ENCODE results near the gene NFRKB. TPM values are rescaled to one million over a fixed set of nuclear protein-coding genes. Genes with fewer than 3 reads are reported as not detected.

NFRKB gene
- total and polyA plus RNA-seq, 9 donors = 17.1 to 26.0 (median 21.0) TPM

- Histone ChIP-seq H3K9me3 (replicated peaks; ENCODE audit: control insufficient read depth, low read depth, low read length) (no peaks in the 10 kb centered on the region), H3K27me3 (ENCODE audit: control insufficient read depth, insufficient read depth, low read length) (no peaks in the 10 kb centered on the region), H3K4me3 (ENCODE audit: low read length) (no peak overlapping the region), H3K36me3 (ENCODE audit: control insufficient read depth, insufficient read depth, low read length) (peaks cover 17% of the 10 kb centered on the region), H3K4me1 (ENCODE audit: control insufficient read depth, insufficient read depth, low read length) (peaks cover 2% of the 10 kb centered on the region), H3K27ac (ENCODE audit: low read length) (no peak overlapping the region)
- DNase-seq = peak; percentile 78
- WGBS (ENCODE audit: insufficient coverage) = 41% methylated on average over 4 of the region's 7 CpGs
Measured at GRCh38 chr11:129932381-129933067, 37.1 kb upstream of the NFRKB start.

DNA sequence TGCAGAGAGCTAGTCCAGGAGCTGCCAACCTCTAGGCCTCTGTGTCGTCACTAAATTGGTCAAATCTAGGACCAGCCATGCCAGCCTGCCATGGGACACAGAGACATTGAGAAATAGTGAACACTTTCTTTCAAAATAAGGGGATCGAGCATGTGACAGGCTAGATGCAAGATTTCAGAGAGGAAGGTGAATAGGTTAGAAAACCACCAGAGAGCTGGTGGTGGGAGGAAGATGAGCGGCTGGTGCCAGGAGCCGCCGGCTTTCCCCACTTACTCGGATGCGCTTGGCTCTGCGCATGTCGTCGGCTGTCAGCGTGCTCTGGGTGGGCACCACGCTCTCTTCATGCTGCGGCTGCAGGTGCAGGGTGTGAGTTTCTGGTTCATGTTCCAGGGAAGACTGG, 35.4 kb upstream of the NFRKB start:
- Histone ChIP-seq H3K9me3 (replicated peaks; ENCODE audit: control insufficient read depth, low read depth, low read length) (no peaks in the 10 kb centered on the region), H3K27ac (ENCODE audit: low read length) (no peak overlapping the region), H3K27me3 (ENCODE audit: control insufficient read depth, insufficient read depth, low read length) (no peaks in the 10 kb centered on the region), H3K36me3 (ENCODE audit: control insufficient read depth, insufficient read depth, low read length) (peaks cover 17% of the 10 kb centered on the region), H3K4me3 (ENCODE audit: low read length) (no peak overlapping the region), H3K4me1 (ENCODE audit: control insufficient read depth, insufficient read depth, low read length) (peaks cover 2% of the 10 kb centered on the region)
- 86% methylated on average over 11 of the region's 13 CpGs for WGBS (ENCODE audit: insufficient coverage)
- no peak for DNase-seq

DNA sequence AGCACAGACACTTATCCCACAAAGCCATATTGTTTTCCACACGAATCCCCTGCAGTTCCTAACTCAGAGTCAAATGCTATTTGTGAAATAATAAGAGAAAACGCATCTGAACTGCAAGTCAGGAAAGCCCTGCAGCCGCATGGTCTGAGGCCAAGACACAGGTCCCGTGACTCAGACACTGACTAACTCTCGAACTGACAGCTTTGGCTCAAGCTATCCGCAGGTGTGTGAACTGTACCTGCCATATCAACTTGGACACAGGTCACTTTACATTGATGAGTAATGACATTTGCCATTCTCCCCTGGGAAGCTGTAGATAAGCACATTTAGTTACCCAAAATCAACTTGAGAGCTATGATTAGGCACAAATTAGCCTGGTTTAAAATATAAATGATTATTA, 34.9 kb upstream of the NFRKB start:
- Histone ChIP-seq H3K4me3 (ENCODE audit: low read length) (no peak overlapping the region), H3K36me3 (ENCODE audit: control insufficient read depth, insufficient read depth, low read length) (peaks cover 17% of the 10 kb centered on the region), H3K27ac (ENCODE audit: low read length) (no peak overlapping the region), H3K4me1 (ENCODE audit: control insufficient read depth, insufficient read depth, low read length) (peaks cover 2% of the 10 kb centered on the region), H3K9me3 (replicated peaks; ENCODE audit: control insufficient read depth, low read depth, low read length) (no peaks in the 10 kb centered on the region), H3K27me3 (ENCODE audit: control insufficient read depth, insufficient read depth, low read length) (no peaks in the 10 kb centered on the region)
- no peak for DNase-seq
- 42% methylated on average over 3 of the region's 6 CpGs for WGBS (ENCODE audit: insufficient coverage)

GRCh38 chr11:129929721-129930120, 34.3 kb upstream of the NFRKB start:
- no CpG with 5 or more reads among the region's 2 CpGs for WGBS (ENCODE audit: insufficient coverage)
- DNase-seq = no peak
- no peaks in the 10 kb centered on the region for H3K9me3 ChIP-seq (replicated peaks; ENCODE audit: control insufficient read depth, low read depth, low read length)
- peaks cover 22% of the 10 kb centered on the region for H3K36me3 ChIP-seq (ENCODE audit: control insufficient read depth, insufficient read depth, low read length)
- H3K27me3 ChIP-seq (ENCODE audit: control insufficient read depth, insufficient read depth, low read length) = no peaks in the 10 kb centered on the region
- H3K4me1 ChIP-seq (ENCODE audit: control insufficient read depth, insufficient read depth, low read length) = peaks cover 2% of the 10 kb centered on the region
- H3K4me3 ChIP-seq (ENCODE audit: low read length) = no peak overlapping the region
- no peak overlapping the region for H3K27ac ChIP-seq (ENCODE audit: low read length)

DNA sequence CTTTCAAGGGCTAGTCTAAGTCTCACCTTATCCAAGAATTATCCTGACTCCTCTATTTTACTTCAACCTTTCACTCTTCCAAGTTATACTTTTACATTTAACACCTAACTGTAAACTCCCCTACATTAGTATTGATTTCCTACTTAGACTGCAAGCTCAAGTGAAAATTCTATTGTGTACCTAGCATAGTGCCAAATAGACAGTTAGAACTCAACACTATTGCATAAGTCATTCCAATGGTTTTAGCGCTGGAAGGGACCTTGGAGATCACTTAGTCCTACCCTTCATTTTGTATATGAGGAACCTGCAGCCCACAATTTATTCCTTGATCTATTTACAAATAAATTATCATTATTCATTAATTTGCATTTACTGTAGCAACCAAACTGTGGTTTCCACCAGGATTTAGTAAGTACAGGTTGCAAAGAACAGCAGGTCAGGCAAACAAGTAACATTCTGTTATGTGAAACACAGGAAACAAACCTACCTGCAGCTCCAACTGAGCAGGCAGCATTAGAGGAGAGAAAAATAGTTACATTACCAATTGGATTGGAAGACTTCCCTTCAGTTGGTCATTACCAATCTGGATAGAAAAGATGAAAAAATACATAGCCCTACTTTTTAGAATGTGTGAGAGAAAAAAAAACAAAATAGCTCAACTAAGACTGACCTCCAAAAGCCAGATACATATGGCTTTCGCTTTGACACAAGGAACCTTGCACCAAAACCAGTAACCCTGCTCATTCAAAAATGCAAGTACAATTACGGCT, 33.7 kb upstream of the NFRKB start:
- 80% methylated on average over 1 of the region's 3 CpGs for WGBS (ENCODE audit: insufficient coverage)
- peaks cover 22% of the 10 kb centered on the region for H3K36me3 ChIP-seq (ENCODE audit: control insufficient read depth, insufficient read depth, low read length)

DNA sequence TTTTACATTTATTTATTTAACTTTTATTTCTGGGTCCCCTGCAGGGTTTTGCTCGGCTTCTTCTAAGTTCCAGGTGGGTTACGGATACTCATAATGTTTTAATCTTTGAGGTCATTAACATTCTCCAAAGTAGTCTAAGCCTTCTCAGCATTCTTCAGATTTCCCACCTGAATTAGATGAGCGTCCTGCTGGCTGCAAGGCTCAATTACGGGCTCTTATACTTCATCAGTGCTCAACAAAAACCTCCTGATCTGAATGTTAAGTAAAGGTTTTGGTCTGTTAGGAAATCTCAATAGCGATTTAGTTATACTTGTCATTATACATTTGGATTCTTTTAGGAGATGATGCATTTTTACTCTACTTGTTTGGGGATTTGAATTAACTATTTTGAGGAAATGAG, 27.3 kb upstream of the NFRKB start:
- Histone ChIP-seq H3K4me3 (ENCODE audit: low read length) (no peak overlapping the region), H3K4me1 (ENCODE audit: control insufficient read depth, insufficient read depth, low read length) (no peaks in the 10 kb centered on the region), H3K9me3 (replicated peaks; ENCODE audit: control insufficient read depth, low read depth, low read length) (no peaks in the 10 kb centered on the region), H3K36me3 (ENCODE audit: control insufficient read depth, insufficient read depth, low read length) (peaks cover 27% of the 10 kb centered on the region), H3K27ac (ENCODE audit: low read length) (no peak overlapping the region), H3K27me3 (ENCODE audit: control insufficient read depth, insufficient read depth, low read length) (no peaks in the 10 kb centered on the region)
- whole genome bisulfite sequencing (ENCODE audit: insufficient coverage) = no CpG with 5 or more reads among the region's 5 CpGs
- no peak for DNase-seq

More for the DNA sequence above, 33.7 kb upstream of the NFRKB start:
- H3K4me3 ChIP-seq (ENCODE audit: low read length) = no peak overlapping the region
- H3K27me3 ChIP-seq (ENCODE audit: control insufficient read depth, insufficient read depth, low read length) = no peaks in the 10 kb centered on the region
- H3K4me1 ChIP-seq (ENCODE audit: control insufficient read depth, insufficient read depth, low read length) = peaks cover 2% of the 10 kb centered on the region
- no peak overlapping the region for H3K27ac ChIP-seq (ENCODE audit: low read length)
- H3K9me3 ChIP-seq (replicated peaks; ENCODE audit: control insufficient read depth, low read depth, low read length) = no peaks in the 10 kb centered on the region
- no peak for DNase-seq

- Histone ChIP-seq H3K9me3 (replicated peaks; ENCODE audit: control insufficient read depth, low read depth, low read length) (no peaks in the 10 kb centered on the region), H3K4me3 (ENCODE audit: low read length) (no peak overlapping the region), H3K27me3 (ENCODE audit: control insufficient read depth, insufficient read depth, low read length) (no peaks in the 10 kb centered on the region), H3K4me1 (ENCODE audit: control insufficient read depth, insufficient read depth, low read length) (no peaks in the 10 kb centered on the region), H3K27ac (ENCODE audit: low read length) (no peak overlapping the region), H3K36me3 (ENCODE audit: control insufficient read depth, insufficient read depth, low read length) (peaks cover 31% of the 10 kb centered on the region)
- no peak for DNase-seq
- WGBS (ENCODE audit: insufficient coverage) = 93% methylated on average over 15 of the region's 22 CpGs
Measured at GRCh38 chr11:129918361-129918760, 23.0 kb upstream of the NFRKB start.

DNA sequence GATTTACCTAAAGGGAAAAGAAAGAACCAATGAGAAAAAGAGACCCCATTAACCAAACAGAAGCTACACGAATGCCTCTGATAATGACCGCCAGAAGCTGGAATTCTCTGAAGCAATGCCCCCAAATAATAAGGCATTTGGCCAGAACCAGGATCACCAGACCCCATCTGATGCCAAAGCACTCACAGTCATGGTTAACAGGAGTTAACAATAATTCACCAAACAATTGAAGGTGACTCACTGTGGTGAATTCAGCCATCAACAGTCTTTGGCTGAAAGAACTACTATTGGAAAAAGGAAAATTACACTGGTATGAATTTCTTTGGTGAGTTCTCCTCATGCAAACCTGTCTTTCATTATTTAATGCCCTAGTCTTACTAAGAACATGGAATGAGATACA, 21.9 kb upstream of the NFRKB start:
- no peak for DNase-seq
- H3K36me3 ChIP-seq (ENCODE audit: control insufficient read depth, insufficient read depth, low read length) = peaks cover 28% of the 10 kb centered on the region

GRCh38 chr11:129911298-129911697, 15.9 kb upstream of the NFRKB start:
- Histone ChIP-seq H3K4me1 (ENCODE audit: control insufficient read depth, insufficient read depth, low read length) (no peaks in the 10 kb centered on the region), H3K36me3 (ENCODE audit: control insufficient read depth, insufficient read depth, low read length) (peaks cover 27% of the 10 kb centered on the region), H3K27ac (ENCODE audit: low read length) (no peak overlapping the region), H3K27me3 (ENCODE audit: control insufficient read depth, insufficient read depth, low read length) (no peaks in the 10 kb centered on the region), H3K9me3 (replicated peaks; ENCODE audit: control insufficient read depth, low read depth, low read length) (no peaks in the 10 kb centered on the region), H3K4me3 (ENCODE audit: low read length) (no peak overlapping the region)
- no peak for DNase-seq
- 60% methylated on average over 2 of the region's 3 CpGs for WGBS (ENCODE audit: insufficient coverage)

More for the DNA sequence above, 21.9 kb upstream of the NFRKB start:
- Histone ChIP-seq H3K27ac (ENCODE audit: low read length) (no peak overlapping the region), H3K4me3 (ENCODE audit: low read length) (no peak overlapping the region), H3K9me3 (replicated peaks; ENCODE audit: control insufficient read depth, low read depth, low read length) (no peaks in the 10 kb centered on the region), H3K4me1 (ENCODE audit: control insufficient read depth, insufficient read depth, low read length) (no peaks in the 10 kb centered on the region), H3K27me3 (ENCODE audit: control insufficient read depth, insufficient read depth, low read length) (no peaks in the 10 kb centered on the region)
- 75% methylated on average over 1 of the region's 2 CpGs for WGBS (ENCODE audit: insufficient coverage)

- H3K4me1 ChIP-seq (ENCODE audit: control insufficient read depth, insufficient read depth, low read length) = no peaks in the 10 kb centered on the region
- H3K27me3 ChIP-seq (ENCODE audit: control insufficient read depth, insufficient read depth, low read length) = no peaks in the 10 kb centered on the region
- no peak overlapping the region for H3K4me3 ChIP-seq (ENCODE audit: low read length)
- no peak overlapping the region for H3K27ac ChIP-seq (ENCODE audit: low read length)
- no peak for DNase-seq
- 88% methylated on average over 3 of the region's 7 CpGs for WGBS (ENCODE audit: insufficient coverage)
- H3K36me3 ChIP-seq (ENCODE audit: control insufficient read depth, insufficient read depth, low read length) = peaks cover 28% of the 10 kb centered on the region
- H3K9me3 ChIP-seq (replicated peaks; ENCODE audit: control insufficient read depth, low read depth, low read length) = no peaks in the 10 kb centered on the region
Measured at GRCh38 chr11:129910360-129910759, 15.0 kb upstream of the NFRKB start.

Data from muscle of leg (tissue), 11 donors.